HG02938 (cell line): ENCODE measurements around the gene PIK3R1.
"Not testable (repeated sequence)": the region's sequence is repeated elsewhere in the genome, so short reads cannot be mapped to it uniquely, and the experiment has no call there.

ENCODE experiments used
- ATAC-seq: cut with Tn5 transposase; IDR thresholded peaks from one replicate; pipeline ENCODE4 v1.9.1; 2021; ENCODE audit warnings: mild to moderate bottlenecking, moderate library complexity; ENCODE audit not compliant: unreplicated experiment

PIK3R1 gene

DNA sequence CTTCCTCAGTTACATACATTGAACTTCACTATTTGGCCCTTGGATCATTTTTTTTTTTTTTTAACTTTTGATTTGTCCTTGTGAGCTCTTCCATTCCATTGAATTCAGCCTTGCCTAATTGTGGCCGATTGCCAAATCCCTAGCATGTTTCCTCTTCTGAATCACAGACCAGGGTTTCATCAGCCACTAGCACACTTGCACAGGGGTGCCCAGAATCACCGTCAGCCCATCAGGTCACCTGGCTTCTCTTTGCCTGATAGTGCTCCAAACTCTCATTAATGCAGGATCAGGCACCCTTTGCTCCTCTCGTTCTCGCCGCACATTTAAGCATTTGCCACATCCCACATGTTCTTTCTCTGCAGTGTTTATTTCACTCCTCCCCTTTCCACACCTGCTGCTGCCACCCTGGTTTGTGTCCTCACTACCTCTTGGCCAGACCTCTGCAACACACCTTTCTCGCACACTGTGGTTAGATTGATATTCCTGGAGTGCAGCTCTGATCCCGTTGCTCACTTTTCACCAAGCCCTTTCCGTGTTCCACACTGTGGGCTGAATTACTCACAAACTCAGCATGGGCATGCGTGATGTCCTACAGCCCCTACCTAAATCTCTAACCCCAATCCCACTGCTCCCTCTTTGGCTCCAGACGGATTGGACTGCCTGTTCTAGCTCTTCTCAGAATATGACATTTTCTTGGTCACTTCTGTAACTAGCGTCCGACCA, 9.8 kb downstream of the PIK3R1 start:
- no peak for ATAC-seq

DNA sequence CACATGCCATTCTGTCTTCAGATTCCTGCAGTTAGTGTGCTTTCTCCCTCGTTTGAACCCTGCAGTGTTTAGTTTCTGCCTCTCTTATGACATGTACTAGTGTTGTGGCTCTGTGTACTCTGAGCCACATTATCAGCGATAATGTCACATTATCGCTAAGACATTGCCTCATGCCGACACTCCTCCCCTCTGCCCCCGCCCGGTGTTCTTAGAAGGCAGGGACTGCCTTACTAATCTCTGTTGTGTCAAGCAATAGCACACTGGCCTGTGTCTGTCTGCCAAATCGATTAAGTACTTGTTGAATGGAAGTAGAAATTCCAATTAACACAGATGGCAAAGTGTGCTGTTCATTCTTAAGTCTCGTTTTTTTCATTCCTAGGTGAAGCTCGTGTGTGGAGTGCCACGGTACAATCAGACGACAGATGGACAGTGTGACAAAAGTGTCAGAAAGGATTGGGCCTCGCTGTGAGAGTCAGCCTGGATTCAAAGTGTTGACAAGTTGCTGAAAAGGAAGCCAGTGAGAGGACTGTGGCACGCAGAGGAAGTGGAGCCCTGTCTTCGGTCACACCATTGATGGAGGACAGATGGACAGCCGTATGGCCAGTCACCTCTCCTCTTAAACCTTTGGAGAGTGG, 10.5 kb downstream of the PIK3R1 start:
- ATAC-seq = no peak

DNA sequence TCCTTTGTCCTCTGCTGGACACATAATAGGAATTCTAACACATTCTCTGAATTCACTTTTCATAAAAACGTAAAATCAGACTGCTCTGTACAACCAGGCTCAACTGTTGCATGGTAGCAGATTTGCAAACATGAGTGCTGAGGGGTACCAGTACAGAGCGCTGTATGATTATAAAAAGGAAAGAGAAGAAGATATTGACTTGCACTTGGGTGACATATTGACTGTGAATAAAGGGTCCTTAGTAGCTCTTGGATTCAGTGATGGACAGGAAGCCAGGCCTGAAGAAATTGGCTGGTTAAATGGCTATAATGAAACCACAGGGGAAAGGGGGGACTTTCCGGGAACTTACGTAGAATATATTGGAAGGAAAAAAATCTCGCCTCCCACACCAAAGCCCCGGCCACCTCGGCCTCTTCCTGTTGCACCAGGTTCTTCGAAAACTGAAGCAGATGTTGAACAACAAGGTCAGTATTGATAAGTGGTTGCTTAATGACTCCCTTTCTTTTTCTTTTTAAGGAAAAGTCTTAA, 11.1 kb downstream of the PIK3R1 start:
- ATAC-seq = no peak

DNA sequence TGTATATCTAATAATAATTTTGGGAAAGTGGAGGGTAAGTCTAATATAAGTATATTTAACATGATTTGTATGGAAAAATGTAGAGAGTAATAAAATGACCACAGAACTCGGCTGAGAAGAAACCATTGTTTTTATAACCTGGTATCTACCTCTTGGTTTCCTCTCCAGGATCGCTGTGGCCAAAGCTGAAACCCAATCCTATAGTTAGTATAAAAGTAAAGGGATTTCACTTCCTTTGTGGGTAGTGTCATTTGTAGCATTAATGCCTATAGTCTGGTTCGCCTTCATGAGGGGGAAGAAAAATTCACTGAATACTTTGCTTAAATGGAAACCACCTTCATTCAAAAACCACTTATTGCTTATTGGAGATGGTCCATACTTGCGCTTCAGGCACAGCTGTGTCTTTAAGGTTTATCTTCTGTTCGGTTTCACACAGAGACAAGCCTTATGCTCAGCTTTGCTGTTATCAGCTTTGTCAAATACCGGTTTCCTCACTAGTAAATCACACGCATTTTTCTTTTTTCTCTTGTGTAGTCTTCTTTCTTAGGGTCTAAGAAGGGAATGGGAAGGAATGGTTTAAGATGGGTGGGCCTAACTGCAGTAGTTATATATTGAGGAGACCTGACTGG, 12.1 kb downstream of the PIK3R1 start:
- no peak for ATAC-seq

DNA sequence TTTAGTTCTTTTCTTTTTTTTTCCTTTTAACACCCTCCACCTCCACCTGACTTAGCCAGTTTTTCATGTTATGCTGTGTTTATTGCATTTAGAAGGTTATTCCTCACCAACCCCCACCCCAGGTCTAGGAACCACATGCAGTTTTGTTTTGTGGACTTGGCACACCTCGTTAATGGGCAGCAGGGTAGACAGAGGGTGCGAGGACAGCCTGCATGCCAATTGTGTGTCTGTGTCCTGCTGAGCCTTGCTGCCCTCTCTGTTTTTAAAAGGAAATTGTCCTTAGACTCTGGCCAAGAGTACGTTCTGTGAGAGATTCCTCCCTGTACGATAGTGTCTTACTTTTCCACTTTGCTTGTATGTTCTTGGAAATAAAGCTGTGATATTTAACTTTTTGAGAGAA, 13.9 kb downstream of the PIK3R1 start:
- no peak for ATAC-seq

DNA sequence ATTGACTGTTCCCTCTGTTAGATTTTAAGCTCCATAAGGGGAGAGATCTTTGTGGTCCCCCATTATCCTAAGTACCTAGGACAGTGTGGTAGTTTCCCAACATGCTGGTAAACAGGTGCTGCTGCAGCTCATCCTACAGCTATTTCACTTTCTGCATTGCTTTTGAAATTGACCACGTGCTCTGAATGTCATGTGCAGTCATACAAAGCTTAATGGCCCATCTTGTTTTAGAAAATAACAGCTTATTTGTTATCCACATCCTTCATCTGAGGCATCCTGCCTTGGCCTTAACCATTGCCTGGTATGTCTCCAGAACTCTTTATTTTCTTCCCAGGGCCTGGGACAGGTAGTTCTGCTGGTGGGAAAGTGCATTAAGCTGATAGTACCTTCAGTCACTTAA, 14.7 kb downstream of the PIK3R1 start:
- no peak for ATAC-seq

DNA sequence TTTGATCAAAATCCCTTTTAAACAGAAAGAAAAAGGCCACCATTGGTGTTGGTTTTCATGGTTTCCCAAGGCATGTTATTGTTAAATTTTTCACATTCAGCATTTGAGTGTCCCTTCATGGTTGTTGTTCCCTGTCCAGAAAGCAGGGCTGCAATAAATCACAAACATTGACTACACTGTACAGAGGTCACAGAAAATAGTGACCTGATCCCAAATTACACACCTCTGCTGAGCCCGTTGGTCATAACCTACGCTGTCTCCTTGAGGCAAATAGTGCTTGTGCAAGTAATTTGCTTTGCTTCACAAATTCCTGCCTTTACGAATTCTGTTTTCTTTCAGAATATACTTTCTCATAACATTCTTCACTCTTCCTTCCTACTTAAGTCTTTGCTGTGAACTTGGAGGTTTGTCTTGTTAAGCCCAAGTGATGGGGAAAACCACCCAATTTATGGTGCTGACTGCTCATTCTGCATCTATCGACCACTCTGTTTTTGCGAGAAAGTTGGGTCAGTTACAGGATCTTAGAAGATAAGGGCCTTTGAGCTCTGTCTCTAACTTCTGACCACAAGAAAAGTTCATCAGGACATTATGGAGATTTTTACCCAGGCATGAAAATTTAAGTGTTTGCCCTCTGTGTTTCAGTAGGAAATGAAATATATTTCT, 16.0 kb downstream of the PIK3R1 start:
- ATAC-seq = no peak

- ATAC-seq = no peak
Observed at GRCh38 chr5:68232277-68232676, 16.7 kb downstream of the PIK3R1 start.

DNA sequence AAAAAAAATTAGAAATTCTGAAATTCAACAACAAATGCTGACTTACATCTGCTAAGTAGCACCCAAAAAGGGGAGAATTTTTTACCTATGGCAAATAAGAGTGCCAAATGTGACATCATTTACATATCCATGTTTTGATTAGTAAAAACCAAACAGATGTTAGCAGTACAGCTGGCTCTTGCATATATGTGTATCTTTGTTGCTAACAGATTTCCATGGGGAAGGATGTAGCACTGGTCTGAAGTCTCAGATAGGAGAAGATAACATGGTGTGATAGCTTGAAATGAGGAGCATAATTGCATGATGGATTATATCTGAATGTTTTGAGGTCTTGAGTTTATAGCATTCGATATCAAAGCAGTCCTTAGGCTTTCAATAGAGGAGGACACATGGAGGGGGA, 17.5 kb downstream of the PIK3R1 start:
- ATAC-seq = no peak

- not testable (repeated sequence) for ATAC-seq
Observed at GRCh38 chr5:68235229-68235628, 19.7 kb downstream of the PIK3R1 start.

- no peak for ATAC-seq
Observed at GRCh38 chr5:68237715-68238114, 22.2 kb downstream of the PIK3R1 start.

GRCh38 chr5:68239487-68239886, 23.9 kb downstream of the PIK3R1 start:
- ATAC-seq = peak; percentile 96

DNA sequence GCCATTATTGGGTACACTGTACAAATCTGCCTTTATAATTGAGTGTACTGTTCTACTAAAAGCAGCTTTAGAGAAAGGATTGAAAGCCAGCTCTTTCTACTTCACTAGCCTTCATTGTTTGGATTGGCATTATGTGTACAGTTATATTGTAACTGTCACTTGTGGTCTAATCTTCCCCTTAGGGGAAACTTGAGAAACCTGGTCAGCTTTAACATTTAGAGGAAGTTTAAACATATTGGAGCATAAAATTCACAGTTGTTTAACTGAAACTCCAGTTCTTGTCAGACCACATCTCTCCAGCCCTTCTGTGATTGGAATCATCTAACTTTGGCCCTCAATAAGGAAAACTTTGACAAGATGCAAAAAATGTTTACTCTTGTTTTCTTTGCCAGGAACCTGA, 24.6 kb downstream of the PIK3R1 start:
- no peak for ATAC-seq

DNA sequence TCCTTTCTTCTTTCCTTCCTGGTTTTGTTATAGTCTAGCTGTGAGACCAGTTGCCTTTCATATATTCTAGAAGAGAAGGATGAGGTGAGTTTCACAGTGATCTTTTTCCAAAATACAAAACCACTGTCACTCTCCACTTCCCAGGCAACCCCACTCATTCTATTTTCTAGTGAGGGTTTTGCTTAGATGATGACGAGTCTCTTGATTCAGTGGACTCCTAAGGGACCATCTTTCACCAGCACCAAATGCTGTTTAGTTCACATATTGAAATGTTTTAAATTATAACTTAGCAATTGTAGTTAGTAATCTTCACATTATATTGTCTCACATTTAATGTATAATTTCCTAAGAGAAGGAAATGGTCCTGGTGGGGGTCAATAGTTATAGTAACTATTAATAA, 25.2 kb downstream of the PIK3R1 start:
- ATAC-seq = no peak

- ATAC-seq = no peak
Observed at GRCh38 chr5:68242743-68243142, 27.2 kb downstream of the PIK3R1 start.

GRCh38 chr5:68243251-68243650, 27.7 kb downstream of the PIK3R1 start:
- no peak for ATAC-seq

- ATAC-seq = no peak
Observed at GRCh38 chr5:68243681-68244080, 28.1 kb downstream of the PIK3R1 start.

DNA sequence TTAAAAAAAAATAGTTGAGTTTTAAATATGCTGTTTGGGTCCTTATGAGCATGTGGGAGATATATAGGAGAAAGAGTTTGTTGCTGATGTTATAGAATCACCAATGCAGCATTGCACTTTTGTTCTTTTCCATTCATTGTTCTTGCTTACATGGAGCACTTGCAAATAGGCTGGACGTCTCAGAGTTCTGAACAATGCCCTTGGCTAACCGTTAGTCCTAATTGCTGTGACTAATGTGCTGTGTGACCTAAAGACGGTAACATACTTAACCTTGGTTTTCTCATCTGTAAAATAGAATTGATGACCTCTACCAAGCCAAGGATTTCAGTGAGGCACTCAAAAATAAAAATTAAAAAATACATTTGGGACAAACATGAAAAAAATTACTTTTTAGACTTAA, 29.8 kb downstream of the PIK3R1 start:
- no peak for ATAC-seq

DNA sequence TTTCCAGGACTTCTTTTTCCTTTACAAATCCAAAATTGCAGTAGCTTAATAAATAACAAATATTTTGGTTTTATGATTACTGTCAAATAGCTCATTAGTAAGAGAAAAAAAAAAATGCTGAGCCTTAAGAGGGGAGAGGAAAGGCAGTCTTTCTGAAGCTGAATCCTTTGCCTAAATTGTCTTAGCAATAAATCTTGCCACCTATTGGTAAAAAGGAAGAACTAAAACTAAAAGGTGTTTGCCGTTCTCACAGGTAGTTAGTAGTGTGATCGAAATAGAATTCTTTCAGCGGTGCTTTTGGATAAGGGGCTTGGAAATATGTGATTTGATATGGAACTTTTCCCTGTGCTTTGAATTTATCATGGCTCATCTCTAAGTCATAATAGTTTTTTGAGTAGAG, 31.2 kb downstream of the PIK3R1 start:
- ATAC-seq = no peak

- ATAC-seq = no peak
Observed at GRCh38 chr5:68247627-68248026, 32.1 kb downstream of the PIK3R1 start.

GRCh38 chr5:68248896-68249295, 33.3 kb downstream of the PIK3R1 start:
- no peak for ATAC-seq

- no peak for ATAC-seq
Observed at GRCh38 chr5:68249520-68249919, 34.0 kb downstream of the PIK3R1 start.
